Neural cell (in vitro differentiated cells): ENCODE measurements around the gene ZBTB5. TPM values are rescaled to one million over a fixed set of nuclear protein-coding genes. Genes with fewer than 3 reads are reported as not detected.

Experiments used
- H2AFZ ChIP-seq: fragments of 200-600, 300-800 bp; sonication (generic), shearing (Covaris generic); 2 replicates; pipeline ENCODE4 v1.6.0; 2014; ENCODE audit warnings: low read depth, mild to moderate bottlenecking, antibody characterized with exemption, low read length, moderate library complexity
- H3F3A ChIP-seq: fragments of 200-600 bp; shearing (Covaris generic); 2 replicates; pipeline ENCODE4 v1.6.1; 2016; ENCODE audit warnings: mild to moderate bottlenecking, moderate library complexity, mixed read lengths, antibody characterized with exemption, low read length; ENCODE audit not compliant: insufficient read depth, poor library complexity, severe bottlenecking
- H3K27ac ChIP-seq: fragments of 200-600, 300-800 bp; sonication (generic), shearing (Covaris generic); 2 replicates; pipeline ENCODE4 v1.5.1; 2014; ENCODE audit warnings: mild to moderate bottlenecking, low read length, moderate library complexity
- H3K27me3 ChIP-seq: fragments of 300-800, 200-600 bp; sonication (generic), shearing (Covaris generic); 2 replicates; pipeline ENCODE4 v1.6.0; 2014; ENCODE audit warnings: mild to moderate bottlenecking, low read depth, low read length, moderate library complexity; ENCODE audit not compliant: insufficient read depth
- H3K36me3 ChIP-seq: fragments of 300-800, 200-600 bp; sonication (generic), shearing (Covaris generic); 2 replicates; pipeline ENCODE4 v1.5.1; 2014; ENCODE audit warnings: mild to moderate bottlenecking, antibody characterized with exemption, low read length, moderate library complexity; ENCODE audit not compliant: insufficient read depth
- H3K4me2 ChIP-seq: fragments of 300-800, 200-600 bp; sonication (generic), shearing (Covaris generic); 2 replicates; pipeline ENCODE4 v1.6.0; 2014; ENCODE audit warnings: mild to moderate bottlenecking, low read length
- H3K4me3 ChIP-seq: fragments of 300-800, 200-600 bp; sonication (generic), shearing (Covaris generic); 2 replicates; pipeline ENCODE4 v1.5.1; 2014; ENCODE audit warnings: mild to moderate bottlenecking, low read length, moderate library complexity
- H3K79me2 ChIP-seq: fragments of 200-600 bp; shearing (Covaris generic); replicated peaks from 2 replicates; pipeline ENCODE4 v1.6.0; 2014; ENCODE audit warnings: mild to moderate bottlenecking, low read length, moderate library complexity; ENCODE audit not compliant: insufficient read depth
- H3K9ac ChIP-seq: fragments of 300-800, 200-600 bp; sonication (generic), shearing (Covaris generic); 2 replicates; pipeline ENCODE4 v1.6.1; 2016; ENCODE audit warnings: mild to moderate bottlenecking, low read length, mixed read lengths
- H3K9me2 ChIP-seq: fragments of 200-600 bp; shearing (Covaris generic); 2 replicates; pipeline ENCODE4 v1.6.1; 2016; ENCODE audit warnings: mild to moderate bottlenecking, low read length, mixed read lengths; ENCODE audit not compliant: insufficient read depth
- H3K9me3 ChIP-seq: fragments of 200-600, 300-800 bp; sonication (generic), shearing (Covaris generic); 2 replicates; pipeline ENCODE4 v1.6.1; 2016; ENCODE audit warnings: mild to moderate bottlenecking, mixed run types, low read length, moderate library complexity, mixed read lengths
- H4K20me1 ChIP-seq: fragments of 200-600 bp; shearing (Covaris generic); 2 replicates; pipeline ENCODE4 v1.6.1; 2016; ENCODE audit warnings: mild to moderate bottlenecking, mixed run types; ENCODE audit not compliant: insufficient read depth
- CTCF ChIP-seq: fragments of 450-650 bp; IDR thresholded peaks from 2 replicates; pipeline ENCODE4 v1.5.1; 2014; ENCODE audit warnings: antibody characterized with exemption, mild to moderate bottlenecking, moderate library complexity; ENCODE audit not compliant: poor library complexity, severe bottlenecking
- EP300 ChIP-seq: fragments of 450-650 bp; conservative IDR thresholded peaks from 2 replicates; pipeline ENCODE4 v1.6.1; 2014; ENCODE audit warnings: antibody characterized with exemption, mild to moderate bottlenecking, moderate library complexity; ENCODE audit not compliant: poor library complexity, severe bottlenecking
- EZH2 ChIP-seq: fragments of 200-600, 300-800 bp; shearing (Covaris generic), sonication (generic); IDR thresholded peaks from 2 replicates; pipeline ENCODE4 v1.6.1; 2014; ENCODE audit warnings: antibody characterized with exemption, low read length, borderline replicate concordance, mild to moderate bottlenecking; ENCODE audit not compliant: insufficient read depth, poor library complexity, severe bottlenecking
- MXI1 ChIP-seq: fragments of 450-650 bp; conservative IDR thresholded peaks from 2 replicates; pipeline ENCODE4 v1.6.1; 2014; ENCODE audit warnings: antibody characterized with exemption, mild to moderate bottlenecking; ENCODE audit not compliant: poor library complexity, severe bottlenecking
- POLR2AphosphoS5 ChIP-seq: IDR thresholded peaks from 2 replicates; pipeline ENCODE4 v1.6.1; 2012
- RAD21 ChIP-seq: fragments of 450-650 bp; conservative IDR thresholded peaks from 2 replicates; pipeline ENCODE4 v1.6.1; 2014; ENCODE audit warnings: antibody characterized with exemption, mild to moderate bottlenecking, moderate library complexity
- REST ChIP-seq: IDR thresholded peaks from 2 replicates; pipeline ENCODE4 v1.6.1; 2012; ENCODE audit warnings: borderline replicate concordance
- SMC3 ChIP-seq: fragments of 450-650 bp; conservative IDR thresholded peaks from 2 replicates; pipeline ENCODE4 v1.6.1; 2014; ENCODE audit warnings: antibody characterized with exemption, mild to moderate bottlenecking, moderate library complexity; ENCODE audit not compliant: poor library complexity
- TAF1 ChIP-seq: IDR thresholded peaks from 2 replicates; pipeline ENCODE4 v1.6.1; 2012; ENCODE audit warnings: low read depth
- polyA plus RNA-seq: library from polyadenylated mRNA; depleted of rRNA; stranded (reverse); fragments of >200 nt; gene quantifications from 2 replicates; pipeline ENCODE4 v1.2.3, GENCODE V29; 2014

Gene ZBTB5
- polyA plus RNA-seq, 1 donor from 2014 or later = 21.0 TPM

- Histone ChIP-seq H3K9ac (no peak overlapping the region), H3K27ac (no peak overlapping the region), H3K27me3 (no peaks in the 10 kb centered on the region), H3K9me3 (no peaks in the 10 kb centered on the region), H3K4me2 (no peak overlapping the region), H2AFZ (no peak overlapping the region), H3F3A (no peaks in the 10 kb centered on the region), H3K79me2 (no peaks in the 10 kb centered on the region), H3K36me3 (no peaks in the 10 kb centered on the region), H3K9me2 (no peaks in the 10 kb centered on the region), H3K4me3 (no peak overlapping the region), H4K20me1 (no peaks in the 10 kb centered on the region)
- no peak for TF ChIP-seq TAF1
- TF ChIP-seq REST = no peak
- TF ChIP-seq POLR2AphosphoS5 = no peak
- no peak for TF ChIP-seq CTCF
- TF ChIP-seq SMC3 = no peak
- no peak for TF ChIP-seq EP300
- no peak for TF ChIP-seq RAD21
- no peak for TF ChIP-seq MXI1
- no peak for TF ChIP-seq EZH2
Observed at GRCh38 chr9:37495571-37495970, 30.3 kb upstream of the ZBTB5 start.

DNA sequence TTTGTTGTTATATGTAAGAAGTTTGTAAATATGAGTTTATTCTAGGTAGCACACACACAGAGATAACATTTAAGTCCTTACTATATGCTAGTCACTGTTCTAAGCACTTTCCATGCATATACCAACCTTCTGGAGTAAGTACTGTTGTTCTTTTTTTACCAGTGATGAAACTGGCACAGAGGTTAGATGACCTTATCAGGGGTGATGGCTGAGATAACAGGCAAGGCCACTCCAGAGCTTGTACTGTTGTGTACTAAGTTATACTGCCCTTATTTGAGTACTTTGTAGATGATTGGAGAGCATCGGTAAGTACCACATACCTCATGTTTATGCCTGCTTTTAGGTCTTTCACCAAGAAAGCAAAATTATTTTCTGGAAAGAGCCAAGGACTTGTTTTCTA, 26.7 kb upstream of the ZBTB5 start:
- Histone ChIP-seq H4K20me1 (no peaks in the 10 kb centered on the region), H3K9me3 (no peaks in the 10 kb centered on the region), H3K4me2 (no peak overlapping the region), H3F3A (no peaks in the 10 kb centered on the region), H3K9me2 (no peaks in the 10 kb centered on the region), H3K36me3 (no peaks in the 10 kb centered on the region), H2AFZ (no peak overlapping the region), H3K4me3 (no peak overlapping the region), H3K27me3 (no peaks in the 10 kb centered on the region), H3K27ac (no peak overlapping the region), H3K79me2 (no peaks in the 10 kb centered on the region), H3K9ac (no peak overlapping the region)
- no peak for TF ChIP-seq EP300
- TF ChIP-seq SMC3 = no peak
- no peak for TF ChIP-seq CTCF
- no peak for TF ChIP-seq EZH2
- no peak for TF ChIP-seq POLR2AphosphoS5
- TF ChIP-seq MXI1 = no peak
- no peak for TF ChIP-seq TAF1
- no peak for TF ChIP-seq REST
- no peak for TF ChIP-seq RAD21
